DMS153 treated with DMSO at 0.1 percent for 48 hours (cell line): ENCODE data around the gene OCA2.
"Not testable (repeated sequence)": the region's sequence is repeated elsewhere in the genome, so short reads cannot be mapped to it uniquely, and the experiment has no call there.

Experiments
- DNase-seq: peaks from one replicate; lab custom pipeline; 2025; ENCODE audit not compliant: unreplicated experiment; lab: John Stamatoyannopoulos, UW

OCA2 gene

GRCh38 chr15:27744641-27745040 is 354.5 kb downstream of the OCA2 start:
- DNase-seq = no peak

GRCh38 chr15:27743638-27744037 is 355.5 kb downstream of the OCA2 start:
- no peak for DNase-seq

- no peak for DNase-seq
These were observed 356.2 kb downstream of the OCA2 start for GRCh38 chr15:27742751-27743477.

- no peak for DNase-seq
These were observed 357.8 kb downstream of the OCA2 start for GRCh38 chr15:27741226-27741860.

GRCh38 chr15:27734785-27735495 is 364.2 kb downstream of the OCA2 start:
- no peak for DNase-seq

- DNase-seq = no peak
These were observed 367.3 kb downstream of the OCA2 start for GRCh38 chr15:27731776-27732175.

GRCh38 chr15:27730868-27731267 is 368.2 kb downstream of the OCA2 start:
- DNase-seq = no peak

DNA sequence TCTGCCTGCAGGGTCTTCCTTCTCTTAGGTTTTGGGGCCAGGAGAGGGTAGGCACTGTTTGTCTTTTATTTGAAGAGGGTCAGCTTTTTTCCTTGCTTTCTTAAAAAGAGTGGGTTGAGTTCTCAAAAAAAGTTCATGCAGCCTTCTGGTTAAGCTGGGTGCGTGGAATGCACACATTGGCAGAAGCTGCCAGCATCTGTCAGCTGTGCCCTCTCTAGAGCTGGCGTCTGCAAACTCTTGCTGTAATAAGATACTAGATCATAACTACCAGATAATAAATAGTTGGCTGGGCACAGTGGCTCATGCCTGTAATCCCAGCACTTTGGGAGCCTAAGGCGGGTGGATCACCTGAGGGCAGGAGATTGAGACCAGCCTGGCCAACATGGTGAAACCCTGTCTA is 373.4 kb downstream of the OCA2 start:
- DNase-seq = no peak

- no peak for DNase-seq
These were observed 375.3 kb downstream of the OCA2 start for GRCh38 chr15:27723821-27724220.

GRCh38 chr15:27722102-27722501 is 377.0 kb downstream of the OCA2 start:
- no peak for DNase-seq

DNA sequence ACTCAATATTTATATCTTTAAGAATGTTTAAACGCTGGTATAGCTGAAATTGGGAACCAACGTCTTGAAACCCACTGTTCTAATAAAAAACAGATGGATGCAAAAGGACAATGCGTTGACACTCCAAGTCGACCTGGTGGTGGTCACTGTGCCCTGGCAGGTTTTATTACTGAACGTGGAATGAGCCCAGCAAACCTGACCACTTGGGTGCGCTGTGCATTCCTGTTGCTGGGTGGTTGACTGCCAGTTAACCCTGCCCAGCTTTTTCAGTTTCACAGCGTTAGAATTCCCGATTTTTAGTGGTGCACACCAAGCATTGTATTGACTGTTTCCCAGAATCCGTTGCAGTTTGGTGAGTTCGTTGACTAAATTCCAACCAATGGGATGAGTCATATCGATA is 384.4 kb downstream of the OCA2 start:
- no peak for DNase-seq

- DNase-seq = not testable (repeated sequence)
These were observed 385.3 kb downstream of the OCA2 start for GRCh38 chr15:27713850-27714249.

DNA sequence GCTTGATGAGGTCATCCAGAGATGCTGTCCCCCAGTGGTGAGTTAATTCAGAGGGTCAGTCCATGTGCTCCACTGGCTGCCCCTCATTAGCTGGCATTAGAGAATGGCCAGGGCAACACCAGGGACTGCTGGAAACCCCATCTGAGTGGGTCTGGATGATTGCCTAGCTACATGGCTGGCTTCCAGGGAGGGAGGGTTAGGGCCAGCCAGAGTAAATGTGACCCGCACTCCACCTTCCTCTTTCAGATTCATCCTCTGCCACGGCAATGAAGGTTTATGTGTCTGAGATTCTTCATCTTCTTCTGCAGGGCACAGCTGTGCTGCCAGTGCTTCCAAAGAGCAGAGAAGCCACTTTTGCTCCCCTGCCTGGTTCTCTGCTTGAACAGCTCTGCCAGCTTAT is 391.9 kb downstream of the OCA2 start:
- no peak for DNase-seq

- no peak for DNase-seq
These were observed 392.8 kb downstream of the OCA2 start for GRCh38 chr15:27706300-27706699.

GRCh38 chr15:27705056-27705455 is 394.1 kb downstream of the OCA2 start:
- DNase-seq = no peak
